Neural progenitor cell (in vitro differentiated cells): ENCODE data around the gene CBLB.

Source experiments
- CTCF ChIP-seq: fragments of 200-600 bp; sonication (generic); IDR thresholded peaks from 2 replicates; pipeline ENCODE4 v1.5.1; 2017; ENCODE audit warnings: antibody characterized with exemption, mild to moderate bottlenecking
- EZH2phosphoT487 ChIP-seq: fragments of 200-600 bp; sonication (generic); IDR thresholded peaks from 2 replicates; pipeline ENCODE4 v1.6.1; 2017; ENCODE audit warnings: antibody characterized with exemption

- no peak for TF ChIP-seq CTCF
- no peak for TF ChIP-seq EZH2phosphoT487
These were observed 17.6 kb downstream of the CBLB start for GRCh38 chr3:105851176-105851575.
